ENCODE measurements around the gene NEIL1. TPM values are rescaled to one million over a fixed set of nuclear protein-coding genes. Genes with fewer than 3 reads are reported as not detected.
"Not testable (repeated sequence)": the region's sequence is repeated elsewhere in the genome, so short reads cannot be mapped to it uniquely, and the experiment has no call there.

The NEIL1 gene
- total RNA-seq, 4 donors from 2014 or later: 20.0 to 66.8 (median 41.2) TPM

DNA sequence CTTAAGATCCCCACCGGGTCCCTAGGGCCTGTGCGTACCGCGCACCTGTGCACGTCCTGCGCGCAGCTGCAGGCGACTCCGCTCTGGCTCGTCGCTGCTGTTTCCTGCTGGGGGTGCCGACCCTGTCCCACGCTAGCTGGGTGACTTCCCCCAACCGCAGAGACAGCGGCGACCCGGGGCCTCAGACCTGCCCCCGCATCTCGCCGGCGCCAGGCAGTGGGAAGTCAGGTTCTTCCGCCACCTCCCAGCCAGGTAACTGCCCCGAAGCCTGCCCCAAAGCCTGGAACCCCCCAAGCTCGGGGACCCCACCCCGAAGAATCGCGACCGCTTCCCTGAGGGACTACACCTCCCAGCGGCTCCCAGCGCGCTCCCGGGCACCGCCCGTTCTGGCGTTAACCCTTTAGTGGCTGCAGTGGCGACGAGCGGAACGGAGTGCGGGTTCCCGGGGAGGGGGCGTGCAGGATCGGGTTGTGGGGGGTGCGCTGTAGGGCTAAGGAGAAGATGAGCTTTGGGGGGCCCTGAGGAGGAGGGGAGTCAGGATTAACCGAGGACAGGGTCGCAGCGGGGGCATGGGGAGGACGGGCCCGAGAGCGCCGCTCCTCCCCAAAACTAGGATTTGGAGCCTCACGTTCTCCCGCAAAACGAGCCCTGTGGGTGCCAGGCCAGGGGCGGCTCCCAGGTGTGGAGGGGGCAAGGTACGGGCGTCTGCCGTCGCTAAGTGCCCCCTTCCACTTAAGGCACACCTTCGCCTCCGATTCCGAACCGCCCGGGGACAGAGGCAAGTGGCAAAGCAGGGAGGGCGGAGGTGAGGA, 589 bp downstream of the NEIL1 start:
- peak overlapping the region; percentile 85 for H3K4me3 ChIP-seq (ENCODE audit: low read depth, poor library complexity, severe bottlenecking)
- 0 to 1% methylated on average over 49 to 57 of the region's 65 CpGs for WGBS, 2 donors
- peak; percentile 57 to 94 for DNase-seq (ENCODE audit: low spot score in 2 of 2)
- no peak for TF ChIP-seq CTCF (IDR thresholded peaks at IDR 0.05)
- no peak for TF ChIP-seq POLR2A (IDR thresholded peaks at IDR 0.05)
- intact Hi-C loops (cut with DNase I; ENCODE audit: low total_unique reads): loop anchor here (10.0 kb wide), 1 partner anchor 803 kb away; the partner anchor contains the start of gene ARID3B

DNA sequence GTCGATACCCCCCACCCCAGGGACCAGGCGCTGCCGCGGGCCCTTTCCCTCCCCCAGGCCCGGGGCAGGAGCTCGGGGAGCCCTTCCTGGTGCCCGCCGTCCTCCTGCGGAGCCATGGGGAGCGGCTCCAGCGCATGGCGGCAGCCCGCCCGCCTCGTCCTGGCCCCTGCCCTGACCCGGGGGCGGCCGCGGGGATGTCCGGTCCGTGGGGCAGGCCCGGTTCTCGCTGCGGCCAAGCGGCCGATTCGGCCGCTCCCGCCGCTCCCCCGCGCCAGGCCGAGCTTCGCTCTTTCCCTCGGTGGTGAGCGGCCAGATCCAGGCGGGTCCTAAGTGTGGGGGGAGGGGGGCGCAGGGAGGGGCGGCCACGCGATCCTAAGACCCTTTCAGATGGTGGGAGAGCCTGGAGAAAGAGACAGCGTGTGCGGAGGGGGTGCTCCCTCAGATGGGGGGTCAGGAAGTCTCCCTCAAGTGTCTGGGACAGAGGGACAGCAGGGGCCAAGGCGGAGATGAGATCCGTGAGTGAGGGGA, 1.3 kb downstream of the NEIL1 start:
- no peak for TF ChIP-seq POLR2A (IDR thresholded peaks at IDR 0.05)
- no peak for TF ChIP-seq CTCF (IDR thresholded peaks at IDR 0.05)
- H3K4me3 ChIP-seq (ENCODE audit: low read depth, poor library complexity, severe bottlenecking): peak overlapping the region; percentile 85
- no peak for DNase-seq (ENCODE audit: low spot score in 2 of 2)
- WGBS, 2 donors: 1 to 2% methylated on average over 13 to 35 of the region's 45 CpGs
- intact Hi-C loops (cut with DNase I; ENCODE audit: low total_unique reads): loop anchor here (10.0 kb wide), 1 partner anchor 803 kb away; the partner anchor contains the start of gene ARID3B

DNA sequence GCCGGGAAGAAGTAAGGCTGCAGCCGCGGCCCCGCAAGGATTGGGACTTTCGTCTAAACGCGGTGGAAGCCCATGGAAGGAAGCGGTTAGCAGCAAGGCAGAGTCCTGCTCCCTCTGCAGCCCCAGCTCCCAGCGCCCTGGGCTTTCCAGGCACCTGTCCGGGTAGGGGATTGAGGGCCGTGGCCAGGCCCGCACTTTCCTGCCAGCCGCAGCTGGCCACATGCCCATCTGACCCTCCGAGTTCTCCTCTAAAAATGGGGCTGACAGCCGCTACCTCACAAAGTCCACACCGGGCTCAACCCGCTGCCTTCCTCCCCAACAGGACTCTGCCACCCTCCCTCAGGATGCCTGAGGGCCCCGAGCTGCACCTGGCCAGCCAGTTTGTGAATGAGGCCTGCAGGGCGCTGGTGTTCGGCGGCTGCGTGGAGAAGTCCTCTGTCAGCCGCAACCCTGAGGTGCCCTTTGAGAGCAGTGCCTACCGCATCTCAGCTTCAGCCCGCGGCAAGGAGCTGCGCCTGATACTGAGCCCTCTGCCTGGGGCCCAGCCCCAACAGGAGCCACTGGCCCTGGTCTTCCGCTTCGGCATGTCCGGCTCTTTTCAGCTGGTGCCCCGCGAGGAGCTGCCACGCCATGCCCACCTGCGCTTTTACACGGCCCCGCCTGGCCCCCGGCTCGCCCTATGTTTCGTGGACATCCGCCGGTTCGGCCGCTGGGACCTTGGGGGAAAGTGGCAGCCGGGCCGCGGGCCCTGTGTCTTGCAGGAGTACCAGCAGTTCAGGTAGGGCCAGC, 1.9 kb downstream of the NEIL1 start:
- TF ChIP-seq POLR2A (IDR thresholded peaks at IDR 0.05): no peak
- TF ChIP-seq CTCF (IDR thresholded peaks at IDR 0.05): no peak
- H3K4me3 ChIP-seq (ENCODE audit: low read depth, poor library complexity, severe bottlenecking): peak overlapping the region; percentile 85
- intact Hi-C loops (cut with DNase I; ENCODE audit: low total_unique reads): loop anchor here (10.0 kb wide), 1 partner anchor 804 kb away; the partner anchor contains the start of gene ARID3B
- 35 to 37% methylated on average over 46 of the region's 46 CpGs for WGBS, 2 donors
- DNase-seq (ENCODE audit: low spot score in 2 of 2): no peak

DNA sequence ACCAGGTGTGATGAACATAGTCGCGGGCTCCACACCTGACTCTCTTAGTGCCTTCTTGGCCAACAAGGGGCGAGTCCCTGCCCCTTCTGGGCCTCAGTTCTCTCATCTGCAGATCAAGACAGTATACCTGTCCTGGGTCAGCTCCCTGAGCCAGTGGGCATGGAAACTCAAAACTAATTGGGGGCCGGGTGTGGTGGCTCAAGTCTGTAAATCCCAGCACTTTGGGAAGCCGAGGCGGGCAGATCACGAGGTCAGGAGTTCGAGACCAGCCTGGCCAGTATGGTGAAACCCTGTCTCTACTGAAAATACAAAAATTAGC, 2.5 kb downstream of the NEIL1 start:
- DNase-seq (ENCODE audit: low spot score in 2 of 2); H3K4me3 ChIP-seq (ENCODE audit: low read depth, poor library complexity, severe bottlenecking): not testable (repeated sequence)
- intact Hi-C loops (cut with DNase I; ENCODE audit: low total_unique reads): loop anchor here (10.0 kb wide), 1 partner anchor 805 kb away; the partner anchor contains the start of gene ARID3B
- 87 to 94% methylated on average over 8 of the region's 8 CpGs for WGBS, 2 donors

DNA sequence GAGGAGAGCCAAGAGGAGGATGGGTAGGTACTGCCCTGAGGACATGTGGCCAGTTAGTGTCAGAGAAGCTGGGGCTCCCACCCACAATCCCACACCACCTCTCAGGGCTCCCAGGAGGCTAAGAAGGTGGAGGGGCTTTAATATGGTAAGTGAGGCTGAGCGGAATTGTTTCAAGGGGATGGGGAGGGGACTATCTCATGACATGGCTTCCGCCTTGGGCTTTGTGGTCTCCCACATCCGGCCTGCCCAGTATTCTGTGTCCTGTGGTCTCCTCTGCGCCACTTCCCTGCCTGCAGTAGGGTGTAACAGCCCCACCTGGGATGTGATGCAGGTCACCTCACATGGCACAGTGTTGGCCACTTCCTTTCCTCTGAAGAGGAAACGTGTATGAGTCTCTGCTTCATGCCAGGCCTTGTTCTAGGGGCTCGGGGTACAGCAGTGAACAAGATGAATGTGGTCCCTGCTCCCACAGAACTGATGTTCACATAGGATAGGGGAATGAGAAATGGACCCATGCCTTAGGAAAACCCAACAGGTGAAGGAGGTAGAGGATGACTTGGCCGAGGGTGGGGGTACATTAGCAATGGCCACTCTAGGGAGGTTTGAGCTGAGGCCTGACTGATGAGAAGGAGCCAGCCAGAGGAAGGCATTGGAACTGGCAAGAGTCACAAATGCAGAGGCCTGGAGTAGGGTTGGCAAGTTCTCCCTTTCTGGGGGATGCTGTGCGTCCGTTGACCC, 3.2 kb downstream of the NEIL1 start:
- WGBS, 2 donors: 82 to 84% methylated on average over 9 of the region's 9 CpGs
- no peak overlapping the region for H3K4me3 ChIP-seq (ENCODE audit: low read depth, poor library complexity, severe bottlenecking)
- intact Hi-C loops (cut with DNase I; ENCODE audit: low total_unique reads): loop anchor here (10.0 kb wide), 1 partner anchor 805 kb away; the partner anchor contains the start of gene ARID3B
- DNase-seq (ENCODE audit: low spot score in 2 of 2): no peak
- TF ChIP-seq CTCF (IDR thresholded peaks at IDR 0.05) (no peak), POLR2A (IDR thresholded peaks at IDR 0.05) (no peak)
